Large intestine (tissue), 3 donors: ENCODE results near the gene TRIM24. TPM values are rescaled to one million over a fixed set of nuclear protein-coding genes. Genes with fewer than 3 reads are reported as not detected.

ENCODE experiments used
- DNase-seq, 2 donors: peaks; one replicate each; pipeline versions ENCODE4 v3.0.0 to v3.0.0-alpha.2; 2013
- H3K27ac ChIP-seq: one replicate; pipeline ENCODE4 v1.5.1; 2013; ENCODE audit warnings: low read length
- H3K27me3 ChIP-seq: 2 replicates; pipeline ENCODE4 v1.6.1; 2013; ENCODE audit warnings: low read length; ENCODE audit not compliant: control insufficient read depth, insufficient read depth
- H3K36me3 ChIP-seq: 2 replicates; pipeline ENCODE4 v1.6.1; 2013; ENCODE audit warnings: low read length; ENCODE audit not compliant: control insufficient read depth, insufficient read depth
- H3K4me1 ChIP-seq: one replicate; pipeline ENCODE4 v1.6.1; 2013; ENCODE audit warnings: low read length; ENCODE audit not compliant: control insufficient read depth, insufficient read depth
- H3K4me3 ChIP-seq: one replicate; pipeline ENCODE4 v1.5.1; 2013; ENCODE audit warnings: low read length
- H3K9me3 ChIP-seq: one replicate; pipeline ENCODE4 v1.6.1; 2013; ENCODE audit warnings: mild to moderate bottlenecking, low read depth, low read length, moderate library complexity; ENCODE audit not compliant: control insufficient read depth
- WGBS: methylation state at CpG from one replicate; pipeline ENCODE4 v1.1.5; 2013; ENCODE audit warnings: low lambda C conversion rate; ENCODE audit not compliant: insufficient coverage; 5-methylcytosine and 5-hydroxymethylcytosine counted together
- polyA plus RNA-seq: library from polyadenylated mRNA; unstranded; fragments of 120-200 nt; gene quantifications from one replicate; pipeline ENCODE4 v1.2.1, GENCODE V29; 2013

The TRIM24 gene
- polyA plus RNA-seq, 1 donor: 35.8 TPM

- no peak for DNase-seq
- peaks cover 81% of the 10 kb centered on the region for H3K36me3 ChIP-seq
- H3K4me3 ChIP-seq: no peak overlapping the region
- no peaks in the 10 kb centered on the region for H3K27me3 ChIP-seq
- no CpG with 5 or more reads among the region's 4 CpGs for WGBS
- no peak overlapping the region for H3K27ac ChIP-seq
- no peaks in the 10 kb centered on the region for H3K4me1 ChIP-seq
- H3K9me3 ChIP-seq: peaks cover 34% of the 10 kb centered on the region
These were observed 93.7 kb downstream of the TRIM24 start for GRCh38 chr7:138553805-138554204.

GRCh38 chr7:138554674-138555073 lies 94.6 kb downstream of the TRIM24 start:
- Histone ChIP-seq H3K27me3 (no peaks in the 10 kb centered on the region), H3K4me3 (no peak overlapping the region), H3K9me3 (peaks cover 36% of the 10 kb centered on the region), H3K36me3 (peaks cover 82% of the 10 kb centered on the region), H3K4me1 (no peaks in the 10 kb centered on the region), H3K27ac (no peak overlapping the region)
- 100% methylated on average over 2 of the region's 4 CpGs for WGBS
- DNase-seq: no peak

DNA sequence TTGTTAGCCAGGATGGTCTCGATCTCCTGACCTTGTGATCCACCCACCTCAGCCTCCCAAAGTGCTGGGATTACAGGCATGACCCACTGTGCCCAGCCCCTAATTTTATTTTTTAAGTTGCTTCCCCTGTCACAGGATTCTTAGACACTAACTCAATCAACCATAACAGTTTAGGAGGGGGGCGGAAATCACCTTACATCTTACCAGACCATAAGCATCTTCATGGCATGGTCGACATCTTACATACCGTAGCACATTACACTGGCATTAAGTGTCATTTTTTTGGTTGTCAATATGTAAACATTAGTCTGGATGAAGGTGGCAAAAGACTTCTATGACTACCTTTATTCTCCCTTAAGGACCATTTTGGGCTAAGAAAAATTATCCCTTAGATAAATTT lies 95.6 kb downstream of the TRIM24 start:
- Histone ChIP-seq H3K9me3 (peaks cover 35% of the 10 kb centered on the region), H3K36me3 (peaks cover 83% of the 10 kb centered on the region), H3K27me3 (no peaks in the 10 kb centered on the region), H3K4me3 (no peak overlapping the region), H3K27ac (no peak overlapping the region), H3K4me1 (no peaks in the 10 kb centered on the region)
- no peak for DNase-seq
- no CpG with 5 or more reads among the region's 4 CpGs for WGBS

GRCh38 chr7:138556771-138557484 lies 96.9 kb downstream of the TRIM24 start:
- H3K36me3 ChIP-seq: peaks cover 89% of the 10 kb centered on the region
- H3K27ac ChIP-seq: no peak overlapping the region
- peak in 1 of 2 donors; percentile 18 for DNase-seq
- H3K27me3 ChIP-seq: no peaks in the 10 kb centered on the region
- H3K9me3 ChIP-seq: peaks cover 40% of the 10 kb centered on the region
- H3K4me1 ChIP-seq: no peaks in the 10 kb centered on the region
- WGBS: 100% methylated on average over 2 of the region's 3 CpGs
- H3K4me3 ChIP-seq: no peak overlapping the region

GRCh38 chr7:138559448-138559847 lies 99.4 kb downstream of the TRIM24 start:
- no CpG with 5 or more reads among the region's 5 CpGs for WGBS
- H3K27ac ChIP-seq: no peak overlapping the region
- H3K36me3 ChIP-seq: peaks cover 97% of the 10 kb centered on the region
- no peak overlapping the region for H3K4me3 ChIP-seq
- no peak for DNase-seq
- H3K4me1 ChIP-seq: no peaks in the 10 kb centered on the region
- H3K9me3 ChIP-seq: peaks cover 54% of the 10 kb centered on the region
- H3K27me3 ChIP-seq: no peaks in the 10 kb centered on the region

- Histone ChIP-seq H3K36me3 (peaks cover 91% of the 10 kb centered on the region), H3K27me3 (no peaks in the 10 kb centered on the region), H3K4me3 (no peak overlapping the region), H3K27ac (no peak overlapping the region), H3K9me3 (peaks cover 50% of the 10 kb centered on the region), H3K4me1 (no peaks in the 10 kb centered on the region)
- no peak for DNase-seq
- WGBS: no CpG with 5 or more reads among the region's 4 CpGs
These were observed 103.7 kb downstream of the TRIM24 start for GRCh38 chr7:138563808-138564207.

GRCh38 chr7:138564365-138564764 lies 104.3 kb downstream of the TRIM24 start:
- Histone ChIP-seq H3K9me3 (peaks cover 50% of the 10 kb centered on the region), H3K36me3 (peaks cover 89% of the 10 kb centered on the region), H3K4me3 (no peak overlapping the region), H3K27ac (no peak overlapping the region), H3K4me1 (no peaks in the 10 kb centered on the region), H3K27me3 (no peaks in the 10 kb centered on the region)
- DNase-seq: no peak
- no CpG with 5 or more reads among the region's 5 CpGs for WGBS

DNA sequence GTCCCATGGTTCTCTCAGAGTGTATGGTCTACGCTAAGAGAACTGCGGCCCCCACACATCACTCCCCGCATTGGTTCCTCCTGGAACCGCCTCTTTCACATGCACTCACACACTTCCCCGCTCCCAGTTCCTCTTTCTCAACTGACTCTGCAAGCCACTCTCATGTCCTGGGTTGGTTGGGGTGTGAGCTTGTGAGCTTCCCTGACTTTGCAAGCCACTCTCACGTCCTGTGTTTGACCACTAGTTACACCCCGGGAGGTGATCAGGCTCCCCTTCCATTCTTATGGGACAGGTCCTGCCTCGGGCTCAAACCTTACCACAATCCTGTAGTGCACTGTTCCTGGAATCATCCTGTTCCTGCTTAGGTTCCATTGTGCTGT lies 105.0 kb downstream of the TRIM24 start:
- no CpG with 5 or more reads among the region's 8 CpGs for WGBS
- Histone ChIP-seq H3K27ac (no peak overlapping the region), H3K9me3 (peaks cover 47% of the 10 kb centered on the region), H3K4me1 (no peaks in the 10 kb centered on the region), H3K4me3 (no peak overlapping the region), H3K36me3 (peaks cover 89% of the 10 kb centered on the region), H3K27me3 (no peaks in the 10 kb centered on the region)
- DNase-seq: no peak

- Histone ChIP-seq H3K27me3 (no peaks in the 10 kb centered on the region), H3K4me1 (no peaks in the 10 kb centered on the region), H3K9me3 (peaks cover 43% of the 10 kb centered on the region), H3K4me3 (no peak overlapping the region), H3K27ac (no peak overlapping the region), H3K36me3 (peaks cover 87% of the 10 kb centered on the region)
- peak in 1 of 2 donors; percentile 29 for DNase-seq
- no CpG with 5 or more reads among the region's 8 CpGs for WGBS
These were observed 105.5 kb downstream of the TRIM24 start for GRCh38 chr7:138565451-138566114.

DNA sequence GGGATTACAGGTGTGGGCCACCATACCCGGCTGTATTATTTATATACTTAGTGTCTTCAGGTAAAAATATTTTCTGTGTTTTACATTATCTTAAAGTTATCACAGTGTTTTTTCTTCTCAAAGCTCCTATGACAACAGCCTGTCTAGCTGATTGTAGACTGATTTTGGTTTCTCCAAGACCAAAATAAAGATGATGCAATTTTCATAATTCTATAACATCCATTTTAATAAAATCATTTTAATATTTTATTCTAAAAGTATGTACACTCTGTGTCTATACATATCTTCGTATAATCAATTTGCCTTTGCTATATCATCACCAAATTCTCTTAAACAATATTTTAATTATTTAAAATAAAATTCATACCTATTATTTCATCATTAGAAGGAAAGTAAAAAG lies 108.6 kb downstream of the TRIM24 start:
- Histone ChIP-seq H3K36me3 (peaks cover 76% of the 10 kb centered on the region), H3K4me3 (no peak overlapping the region), H3K27me3 (no peaks in the 10 kb centered on the region), H3K9me3 (peaks cover 31% of the 10 kb centered on the region), H3K27ac (no peak overlapping the region), H3K4me1 (no peaks in the 10 kb centered on the region)
- 100% methylated on average over 1 of the region's 2 CpGs for WGBS
- no peak for DNase-seq

GRCh38 chr7:138569418-138569817 lies 109.4 kb downstream of the TRIM24 start:
- no peak overlapping the region for H3K4me3 ChIP-seq
- no peaks in the 10 kb centered on the region for H3K4me1 ChIP-seq
- peaks cover 24% of the 10 kb centered on the region for H3K9me3 ChIP-seq
- DNase-seq: no peak
- no peak overlapping the region for H3K27ac ChIP-seq
- peaks cover 72% of the 10 kb centered on the region for H3K36me3 ChIP-seq
- no peaks in the 10 kb centered on the region for H3K27me3 ChIP-seq
- WGBS: no CpG with 5 or more reads among the region's 3 CpGs
